ENCODE data around the gene TRIP12. TPM values are rescaled to one million over a fixed set of nuclear protein-coding genes. Genes with fewer than 3 reads are reported as not detected.
A peak's percentile ranks its signal among the peaks of the same experiment; 100 is the strongest.

TRIP12 gene
- 33.6 TPM for polyA plus RNA-seq (2012; ENCODE audit: insufficient read length, low read depth)

- TF ChIP-seq TAF1 (IDR thresholded peaks at IDR 0.05; ENCODE audit: borderline replicate concordance, insufficient read depth, low read length) (peak; percentile 73; the same call in 1 of the 2 replicates), POLR2AphosphoS5 (IDR thresholded peaks at IDR 0.05; ENCODE audit: low read depth, low read length) (no peak), FOXP2 (optimal IDR thresholded peaks at IDR 0.05; ENCODE audit: borderline replicate concordance, extremely low read depth, extremely low read length, insufficient read depth) (peak; percentile 48), SIN3A (IDR thresholded peaks at IDR 0.05; ENCODE audit: borderline replicate concordance, insufficient read depth, low read length) (no peak; the same call in 1 of the 2 replicates), REST (IDR thresholded peaks at IDR 0.05; ENCODE audit: insufficient read depth in 1 of 2, low read depth in 2 of 2, low read length in 2 of 2) (no peak)
Observed at GRCh38 chr2:229921892-229922448, at the start of gene TRIP12. TSS of gene TRIP12 (minus strand) at chr2:229922009. CDS start at chr2:229880079, 41,930 bp downstream.

- TF ChIP-seq POLR2AphosphoS5 (IDR thresholded peaks at IDR 0.05; ENCODE audit: low read depth, low read length) = no peak
- no peak for TF ChIP-seq SIN3A (IDR thresholded peaks at IDR 0.05; ENCODE audit: borderline replicate concordance, insufficient read depth, low read length)
Observed at GRCh38 chr2:229971298-229971790, 49.5 kb upstream of the TRIP12 start.

GRCh38 chr2:229970406-229970805 is 48.6 kb upstream of the TRIP12 start:
- no peak for TF ChIP-seq REST (IDR thresholded peaks at IDR 0.05; ENCODE audit: insufficient read depth in 1 of 2, low read depth in 2 of 2, low read length in 2 of 2)

- no peak for TF ChIP-seq POLR2AphosphoS5 (IDR thresholded peaks at IDR 0.05; ENCODE audit: low read depth, low read length)
- TF ChIP-seq TAF1 (IDR thresholded peaks at IDR 0.05; ENCODE audit: borderline replicate concordance, insufficient read depth, low read length) = no peak
- no peak for TF ChIP-seq REST (IDR thresholded peaks at IDR 0.05; ENCODE audit: insufficient read depth in 1 of 2, low read depth in 2 of 2, low read length in 2 of 2)
- TF ChIP-seq FOXP2 (optimal IDR thresholded peaks at IDR 0.05; ENCODE audit: borderline replicate concordance, extremely low read depth, extremely low read length, insufficient read depth) = no peak
- TF ChIP-seq SIN3A (IDR thresholded peaks at IDR 0.05; ENCODE audit: borderline replicate concordance, insufficient read depth, low read length) = no peak
Observed at GRCh38 chr2:229969921-229970320, 48.1 kb upstream of the TRIP12 start.

GRCh38 chr2:229956491-229956890 is 34.7 kb upstream of the TRIP12 start:
- no peak for TF ChIP-seq TAF1 (IDR thresholded peaks at IDR 0.05; ENCODE audit: borderline replicate concordance, insufficient read depth, low read length)
- TF ChIP-seq POLR2AphosphoS5 (IDR thresholded peaks at IDR 0.05; ENCODE audit: low read depth, low read length) = no peak
- no peak for TF ChIP-seq FOXP2 (optimal IDR thresholded peaks at IDR 0.05; ENCODE audit: borderline replicate concordance, extremely low read depth, extremely low read length, insufficient read depth)
- TF ChIP-seq REST (IDR thresholded peaks at IDR 0.05; ENCODE audit: insufficient read depth in 1 of 2, low read depth in 2 of 2, low read length in 2 of 2) = no peak
- no peak for TF ChIP-seq SIN3A (IDR thresholded peaks at IDR 0.05; ENCODE audit: borderline replicate concordance, insufficient read depth, low read length)

All from PFSK-1 (cell line).